ENCODE measurements around the gene LRRC8C. TPM values are rescaled to one million over a fixed set of nuclear protein-coding genes. Genes with fewer than 3 reads are reported as not detected.

Gene LRRC8C
- total RNA-seq, 1 donor from 2014 or later, result 5.2 TPM

DNA sequence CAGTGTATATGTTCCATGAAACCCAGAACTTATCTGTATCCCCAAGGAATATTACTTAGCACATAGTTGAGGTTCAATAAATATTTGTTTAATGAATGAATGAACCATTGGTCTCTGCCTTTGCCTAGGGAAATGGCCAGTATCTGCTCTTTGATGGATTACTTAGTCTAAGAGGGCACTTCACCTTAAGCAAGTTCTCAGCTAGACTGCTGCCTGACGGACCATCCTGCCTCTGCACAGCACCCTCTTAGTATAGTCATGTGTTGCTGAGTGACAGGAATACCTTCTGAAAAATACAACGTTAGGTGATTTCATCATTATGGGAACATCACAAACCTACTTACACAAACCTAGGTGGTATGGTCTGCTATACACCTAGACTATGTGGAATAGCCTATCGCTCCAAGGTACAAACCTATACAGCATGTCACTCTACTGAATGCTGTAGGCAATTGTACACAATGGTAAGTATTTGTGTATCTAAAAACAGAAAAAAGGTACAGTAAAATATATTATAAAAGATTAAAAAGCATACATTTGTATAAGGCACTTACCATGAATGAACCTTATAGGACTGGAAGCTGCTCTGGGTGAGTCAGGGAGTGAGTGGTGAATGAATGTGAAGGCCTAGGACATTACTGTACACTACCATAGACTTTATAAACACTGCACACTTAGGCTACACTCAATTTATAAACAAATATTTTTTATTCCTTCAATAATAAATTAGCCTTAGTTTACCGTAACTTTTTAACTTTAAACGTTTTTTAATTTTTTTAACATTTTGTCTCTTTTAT lies 104.2 kb downstream of the LRRC8C start:
- H3K4me3 Mint-ChIP-seq, result no peak overlapping the region
- H3K27ac Mint-ChIP-seq, result no peak overlapping the region
- no peak for DNase-seq (ENCODE audit: extremely low spot score, unreplicated experiment)
- H3K36me3 Mint-ChIP-seq, result no peaks in the 10 kb centered on the region
- H3K27me3 Mint-ChIP-seq, result peaks cover 11% of the 10 kb centered on the region
- TF ChIP-seq, protein P1, sequence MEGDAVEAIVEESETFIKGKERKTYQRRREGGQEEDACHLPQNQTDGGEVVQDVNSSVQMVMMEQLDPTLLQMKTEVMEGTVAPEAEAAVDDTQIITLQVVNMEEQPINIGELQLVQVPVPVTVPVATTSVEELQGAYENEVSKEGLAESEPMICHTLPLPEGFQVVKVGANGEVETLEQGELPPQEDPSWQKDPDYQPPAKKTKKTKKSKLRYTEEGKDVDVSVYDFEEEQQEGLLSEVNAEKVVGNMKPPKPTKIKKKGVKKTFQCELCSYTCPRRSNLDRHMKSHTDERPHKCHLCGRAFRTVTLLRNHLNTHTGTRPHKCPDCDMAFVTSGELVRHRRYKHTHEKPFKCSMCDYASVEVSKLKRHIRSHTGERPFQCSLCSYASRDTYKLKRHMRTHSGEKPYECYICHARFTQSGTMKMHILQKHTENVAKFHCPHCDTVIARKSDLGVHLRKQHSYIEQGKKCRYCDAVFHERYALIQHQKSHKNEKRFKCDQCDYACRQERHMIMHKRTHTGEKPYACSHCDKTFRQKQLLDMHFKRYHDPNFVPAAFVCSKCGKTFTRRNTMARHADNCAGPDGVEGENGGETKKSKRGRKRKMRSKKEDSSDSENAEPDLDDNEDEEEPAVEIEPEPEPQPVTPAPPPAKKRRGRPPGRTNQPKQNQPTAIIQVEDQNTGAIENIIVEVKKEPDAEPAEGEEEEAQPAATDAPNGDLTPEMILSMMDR (conservative IDR thresholded peaks at IDR 0.05), result no peak
- peaks cover 8% of the 10 kb centered on the region for H3K4me1 Mint-ChIP-seq (ENCODE audit: unreplicated experiment)
- no peaks in the 10 kb centered on the region for H3K9me3 Mint-ChIP-seq

DNA sequence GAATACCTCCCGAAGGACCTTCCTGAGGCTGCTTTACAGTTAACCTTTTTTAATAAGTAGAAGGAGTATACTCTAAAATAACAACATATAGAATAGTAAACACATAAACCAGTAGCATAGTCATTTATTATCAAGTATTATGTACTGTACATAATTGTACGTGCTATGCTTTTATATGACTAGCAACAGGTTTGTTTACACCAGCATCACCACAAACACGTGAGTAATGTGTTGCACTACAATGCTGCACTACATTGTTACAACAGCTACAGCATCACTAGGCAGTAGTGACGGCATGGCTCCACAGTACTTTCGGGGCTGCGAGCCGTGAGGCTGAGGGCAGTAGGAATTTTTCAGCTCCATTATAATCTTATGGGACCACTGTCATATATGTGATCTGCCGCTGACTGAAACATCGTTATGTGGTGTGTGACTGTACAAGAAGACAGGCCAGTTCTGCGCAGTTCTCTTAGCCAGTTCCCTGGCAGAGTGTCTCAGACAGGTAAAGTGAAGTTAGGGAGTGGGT lies 105.1 kb downstream of the LRRC8C start:
- H3K36me3 Mint-ChIP-seq, result no peaks in the 10 kb centered on the region
- H3K4me1 Mint-ChIP-seq (ENCODE audit: unreplicated experiment), result no peaks in the 10 kb centered on the region
- H3K27me3 Mint-ChIP-seq, result peaks cover 11% of the 10 kb centered on the region
- no peak overlapping the region for H3K27ac Mint-ChIP-seq
- H3K4me3 Mint-ChIP-seq, result no peak overlapping the region
- TF ChIP-seq, protein P1 (conservative IDR thresholded peaks at IDR 0.05), result no peak
- no peak for DNase-seq (ENCODE audit: extremely low spot score, unreplicated experiment)
- no peaks in the 10 kb centered on the region for H3K9me3 Mint-ChIP-seq

DNA sequence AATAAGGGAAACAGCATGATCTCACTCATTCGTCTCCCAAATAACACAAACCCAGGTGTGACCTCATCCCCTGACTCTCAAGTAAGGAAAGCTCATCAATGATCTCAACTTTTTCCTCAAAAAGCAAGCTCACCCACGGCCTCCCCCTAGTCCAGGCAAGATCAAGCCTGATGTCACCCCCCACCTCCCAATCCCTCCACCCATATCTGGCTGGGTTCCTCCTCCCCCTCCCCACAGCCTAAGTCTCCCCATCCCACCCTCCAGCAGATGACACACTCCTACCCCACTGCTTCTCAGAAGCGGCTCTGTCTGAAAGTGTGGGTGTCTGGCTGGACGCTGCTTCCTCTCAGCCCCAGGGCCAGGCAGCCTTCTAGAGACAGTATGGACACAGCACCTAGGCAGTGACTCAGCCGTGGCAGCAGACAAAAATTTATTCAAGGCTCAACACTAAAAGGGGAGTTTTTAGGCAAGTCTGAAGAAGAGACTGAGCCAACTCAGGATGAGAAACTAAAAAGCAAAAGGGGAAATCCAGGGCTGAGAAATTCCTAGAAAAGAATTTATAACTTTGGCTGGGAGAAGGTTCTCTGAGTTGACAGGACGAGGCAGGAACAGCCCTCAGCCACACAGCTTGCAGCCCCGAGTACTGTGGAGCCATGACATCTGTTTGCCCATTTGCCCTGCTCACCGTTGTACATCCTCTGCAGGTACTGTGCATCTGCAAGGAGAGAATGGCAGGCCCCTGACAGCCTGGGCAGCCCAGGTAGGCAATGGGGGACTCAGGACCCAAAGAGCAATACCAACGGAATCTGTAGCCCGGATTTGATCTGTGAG lies 106.3 kb downstream of the LRRC8C start:
- no peak for DNase-seq (ENCODE audit: extremely low spot score, unreplicated experiment)
- H3K9me3 Mint-ChIP-seq, result no peaks in the 10 kb centered on the region
- H3K27me3 Mint-ChIP-seq, result peaks cover 13% of the 10 kb centered on the region
- no peak overlapping the region for H3K4me3 Mint-ChIP-seq
- H3K4me1 Mint-ChIP-seq (ENCODE audit: unreplicated experiment), result no peaks in the 10 kb centered on the region
- TF ChIP-seq, protein P1 (conservative IDR thresholded peaks at IDR 0.05), result no peak
- H3K27ac Mint-ChIP-seq, result no peak overlapping the region
- no peaks in the 10 kb centered on the region for H3K36me3 Mint-ChIP-seq

DNA sequence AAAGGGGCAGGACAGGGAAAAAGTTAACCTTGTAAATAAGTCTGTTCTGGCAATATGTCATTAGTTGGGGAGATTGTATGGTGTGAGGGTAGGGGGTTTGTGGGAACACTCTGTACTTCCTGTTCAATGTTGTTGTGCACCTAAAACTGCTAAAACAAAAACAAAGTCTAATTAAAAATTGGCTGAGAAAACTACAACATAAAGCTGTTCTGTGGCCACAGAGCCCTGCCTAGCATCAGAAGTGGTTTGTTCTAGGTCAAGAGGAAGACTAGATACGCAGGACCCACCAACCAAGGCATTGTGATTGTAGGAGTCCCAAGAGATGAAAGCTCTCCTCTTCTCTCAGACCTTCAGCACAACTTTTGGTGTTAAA lies 106.9 kb downstream of the LRRC8C start:
- TF ChIP-seq, protein P1 (conservative IDR thresholded peaks at IDR 0.05), result no peak
- Mint-ChIP-seq H3K9me3 (no peaks in the 10 kb centered on the region), H3K36me3 (no peaks in the 10 kb centered on the region), H3K27ac (no peak overlapping the region), H3K4me3 (no peak overlapping the region), H3K4me1 (ENCODE audit: unreplicated experiment) (no peaks in the 10 kb centered on the region), H3K27me3 (peaks cover 14% of the 10 kb centered on the region)
- DNase-seq (ENCODE audit: extremely low spot score, unreplicated experiment), result no peak

DNA sequence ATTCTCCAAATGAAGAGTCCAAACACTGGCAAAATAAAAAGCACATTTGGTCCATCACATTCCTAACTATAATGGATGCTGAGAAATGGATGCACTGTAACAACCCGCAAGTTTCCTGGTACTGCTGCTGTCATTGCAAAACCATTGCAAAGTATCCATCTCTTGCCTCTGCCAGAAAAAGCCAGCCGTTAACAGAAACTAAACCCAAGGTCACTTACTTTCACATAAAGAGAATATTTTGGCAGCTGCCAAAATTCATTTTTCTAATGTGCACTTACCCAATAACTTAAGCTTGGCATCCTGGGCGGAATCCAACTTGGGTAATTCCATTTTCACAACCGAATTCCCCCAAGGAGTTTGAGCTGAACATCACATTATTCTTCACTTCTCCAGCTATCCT lies 110.9 kb downstream of the LRRC8C start:
- Mint-ChIP-seq H3K4me1 (ENCODE audit: unreplicated experiment) (no peaks in the 10 kb centered on the region), H3K4me3 (no peak overlapping the region)
- TF ChIP-seq, protein P1 (conservative IDR thresholded peaks at IDR 0.05), result no peak

More for the DNA sequence above, 110.9 kb downstream of the LRRC8C start:
- no peak overlapping the region for H3K27ac Mint-ChIP-seq
- DNase-seq (ENCODE audit: extremely low spot score, unreplicated experiment), result no peak
- no peaks in the 10 kb centered on the region for H3K36me3 Mint-ChIP-seq
- H3K27me3 Mint-ChIP-seq, result peaks cover 20% of the 10 kb centered on the region
- H3K9me3 Mint-ChIP-seq, result no peaks in the 10 kb centered on the region
